Fibroblast of peridontal ligament (primary cell): ENCODE data around the gene ROS1.
"Not testable (repeated sequence)": the region's sequence is repeated elsewhere in the genome, so short reads cannot be mapped to it uniquely, and the experiment has no call there.

Source experiments
- DNase-seq: peaks from one replicate; pipeline ENCODE4 v3.0.0-alpha.2; 2010; ENCODE audit errors: extremely low read depth

The ROS1 gene

DNA sequence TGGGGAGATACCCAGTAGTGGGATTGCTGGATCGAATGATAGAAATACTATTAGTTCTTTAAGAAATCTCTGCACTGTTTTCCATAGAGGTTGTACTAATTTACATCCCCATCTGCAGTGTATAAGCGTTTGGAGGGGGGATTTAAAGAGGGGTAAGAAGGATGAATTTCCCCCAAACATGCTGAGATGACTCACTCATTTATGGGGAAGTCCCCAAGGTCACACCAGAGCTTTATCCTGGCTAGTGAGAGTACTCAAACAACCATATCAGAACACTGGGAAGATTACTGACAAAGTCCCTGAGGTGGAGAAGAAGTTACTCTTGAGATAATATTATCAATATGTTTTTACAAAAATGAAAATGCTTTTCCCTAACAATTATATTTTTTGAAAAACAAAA lies 44.0 kb downstream of the ROS1 start:
- no peak for DNase-seq

GRCh38 chr6:117380298-117380697 lies 45.4 kb downstream of the ROS1 start:
- DNase-seq = no peak

DNA sequence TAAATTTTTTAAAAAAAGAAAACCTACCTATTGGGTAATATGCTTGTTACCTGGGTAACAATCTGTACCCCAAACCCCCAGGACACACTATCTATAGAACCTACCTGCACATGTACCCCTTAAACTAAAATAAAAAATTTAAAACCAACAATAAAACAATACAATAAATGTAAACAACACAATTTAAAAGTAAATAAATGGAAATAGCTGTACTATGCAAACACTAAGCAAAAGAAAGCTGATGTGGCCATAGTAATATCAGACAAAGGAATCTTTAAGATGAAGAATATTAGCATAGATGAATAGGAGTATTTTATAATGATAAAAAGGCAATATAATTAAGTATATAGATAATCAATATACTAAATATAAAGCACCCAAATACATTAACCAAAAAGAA lies 50.3 kb downstream of the ROS1 start:
- no peak for DNase-seq

DNA sequence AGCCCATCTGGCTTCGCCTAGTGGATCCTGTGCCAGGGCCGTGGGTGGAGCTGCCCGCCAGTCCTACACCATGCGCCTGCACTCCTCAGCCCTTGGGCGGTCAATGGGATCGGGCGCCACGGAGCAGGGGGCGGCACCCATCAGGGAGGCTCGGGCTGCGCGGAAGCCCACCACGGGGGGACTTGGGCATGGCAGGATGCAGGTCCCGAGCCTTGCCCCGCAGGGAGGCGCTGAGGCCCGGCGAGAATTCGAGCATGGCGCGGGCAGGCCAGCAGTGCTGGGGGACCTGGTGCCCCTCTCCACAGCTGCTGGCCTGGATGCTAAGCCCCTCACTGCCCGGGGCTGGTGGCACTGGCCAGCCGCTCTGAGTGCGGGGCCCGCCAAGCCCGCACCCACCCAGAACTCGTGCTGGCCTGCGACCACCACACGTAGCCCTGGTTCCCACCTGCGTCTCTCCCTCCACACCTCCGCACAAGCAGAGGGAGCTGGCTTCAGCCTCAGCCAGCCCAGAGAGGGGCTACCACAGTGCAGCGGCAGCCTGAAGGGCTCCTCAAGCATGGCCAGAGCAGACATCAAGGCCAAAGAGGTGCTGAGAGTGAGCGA lies 52.4 kb downstream of the ROS1 start:
- DNase-seq = no peak

DNA sequence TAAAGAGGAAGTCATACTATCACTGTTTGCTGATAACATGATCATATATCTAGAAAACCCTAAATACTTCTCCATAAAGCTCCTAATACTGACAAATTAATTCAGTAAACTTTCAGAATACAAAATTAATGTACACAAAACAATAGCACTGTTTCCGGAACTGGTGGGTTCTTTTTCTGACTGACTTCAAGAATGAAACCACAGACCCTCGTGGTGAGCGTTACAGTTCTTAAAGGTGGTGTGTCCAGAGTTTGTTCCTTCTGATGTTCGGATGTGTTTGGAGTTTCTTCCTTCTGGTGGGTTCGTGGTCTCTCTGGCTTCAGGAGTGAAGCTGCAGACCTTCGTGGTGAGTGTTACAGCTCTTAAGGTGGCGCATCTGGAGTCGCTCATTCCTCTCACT lies 53.5 kb downstream of the ROS1 start:
- not testable (repeated sequence) for DNase-seq

- no peak for DNase-seq
Observed at GRCh38 chr6:117371492-117371891, 54.2 kb downstream of the ROS1 start.

DNA sequence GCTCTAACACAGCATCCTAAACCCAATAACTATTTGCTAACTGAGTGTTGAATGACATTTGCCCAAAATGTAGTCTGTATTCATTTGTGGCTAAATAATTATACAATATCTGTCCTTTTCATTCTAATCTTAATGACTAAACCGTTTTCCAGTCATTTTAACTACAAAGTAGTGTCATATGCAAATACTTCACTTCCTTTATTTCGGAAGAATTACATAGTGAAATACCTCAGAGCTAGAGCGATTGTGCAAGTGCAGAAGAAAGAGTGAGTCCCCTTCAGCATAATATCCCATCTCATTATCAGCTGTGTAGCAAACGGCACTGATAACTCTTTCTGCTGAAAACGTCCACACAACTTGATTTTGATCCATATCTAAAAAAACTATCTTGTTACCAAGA lies 66.2 kb downstream of the ROS1 start:
- no peak for DNase-seq

- no peak for DNase-seq
Observed at GRCh38 chr6:117354671-117355070, 71.1 kb downstream of the ROS1 start.

DNA sequence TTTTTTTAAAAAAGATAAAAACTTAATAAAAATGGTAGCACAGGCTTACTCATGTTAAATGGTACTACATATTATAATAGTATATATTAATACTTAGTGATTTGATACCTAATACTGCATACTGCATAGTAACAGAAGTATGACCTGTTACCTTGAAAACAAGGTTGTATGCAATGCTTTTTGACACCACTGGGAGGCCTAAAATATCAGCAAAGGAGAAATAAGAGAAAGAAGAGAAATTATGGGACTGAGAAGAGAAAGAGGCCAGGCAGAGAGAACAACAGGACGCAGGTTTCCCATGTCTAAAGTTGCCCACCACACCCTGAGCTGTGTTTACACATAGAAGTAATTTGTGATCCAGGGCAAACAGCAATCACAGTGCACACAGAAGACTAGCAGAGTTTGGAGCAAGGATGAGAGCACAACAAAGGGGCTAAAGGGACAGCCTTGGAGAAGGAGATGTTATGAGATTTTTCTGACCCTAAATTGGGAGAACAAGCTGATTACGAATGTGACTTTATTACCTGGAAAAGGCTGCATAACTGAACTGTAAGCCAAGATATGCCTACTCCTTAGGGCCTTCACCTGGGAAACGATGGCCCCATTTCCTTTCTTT lies 73.2 kb downstream of the ROS1 start:
- peak; percentile 47 for DNase-seq

- no peak for DNase-seq
Observed at GRCh38 chr6:117351521-117351920, 74.2 kb downstream of the ROS1 start.

- DNase-seq = peak; percentile 62
Observed at GRCh38 chr6:117346142-117346930, 79.4 kb downstream of the ROS1 start.

DNA sequence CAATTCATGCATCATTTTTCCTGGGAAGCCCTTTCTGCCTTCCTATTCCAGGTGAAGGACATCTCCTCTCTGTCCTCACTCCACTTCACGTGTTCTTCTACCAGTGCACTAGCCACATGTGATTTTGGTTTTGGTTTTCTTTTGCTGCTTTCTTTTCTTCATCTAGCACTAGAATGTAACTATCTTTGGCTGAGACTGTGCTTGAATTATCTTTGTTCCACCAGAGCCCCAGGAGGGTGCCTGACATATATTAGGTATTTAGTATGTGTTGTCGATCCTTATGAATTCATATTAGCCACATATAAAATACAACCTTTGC lies 80.5 kb downstream of the ROS1 start:
- DNase-seq = no peak

- no peak for DNase-seq
Observed at GRCh38 chr6:117344444-117345291, 81.1 kb downstream of the ROS1 start.

DNA sequence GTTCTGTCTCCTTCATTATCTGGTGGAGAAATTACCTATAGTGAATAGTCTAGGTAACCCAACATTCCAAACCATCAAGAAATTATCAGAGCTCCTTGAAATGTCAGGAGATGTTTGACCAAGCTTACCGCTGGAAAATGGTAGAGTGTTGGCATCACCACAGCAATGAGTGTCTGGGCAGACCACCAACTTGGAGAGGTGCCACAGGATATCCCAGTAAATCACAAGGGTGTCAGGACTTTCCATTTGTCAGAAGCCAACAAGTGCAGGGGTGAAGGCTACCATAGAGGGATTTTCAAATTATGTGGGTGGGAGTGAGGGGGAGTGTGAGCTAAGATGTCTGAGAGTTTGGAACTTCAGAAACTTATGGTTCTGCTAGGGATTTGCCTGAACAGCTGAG lies 87.2 kb downstream of the ROS1 start:
- DNase-seq = no peak

- no peak for DNase-seq
Observed at GRCh38 chr6:117329926-117330325, 95.8 kb downstream of the ROS1 start.

DNA sequence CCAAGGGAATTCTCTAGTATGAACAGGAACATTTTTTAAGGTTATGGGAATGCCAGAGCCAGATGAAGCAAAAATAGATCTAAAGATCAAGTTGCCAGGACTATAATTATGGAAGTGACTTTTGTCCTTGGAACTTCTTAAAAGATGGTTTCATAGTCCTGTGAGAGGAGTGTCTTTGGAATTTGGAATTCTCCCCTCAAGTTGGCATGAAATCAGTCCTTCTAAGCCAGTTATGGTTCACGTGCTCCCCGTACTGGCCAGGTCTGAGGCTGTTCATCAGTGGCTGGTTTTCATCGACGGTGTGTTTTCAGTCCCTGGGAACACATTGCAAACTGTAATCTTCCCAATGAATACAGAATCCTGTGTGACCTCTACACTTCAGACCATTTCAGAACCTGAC lies 97.2 kb downstream of the ROS1 start:
- no peak for DNase-seq

DNA sequence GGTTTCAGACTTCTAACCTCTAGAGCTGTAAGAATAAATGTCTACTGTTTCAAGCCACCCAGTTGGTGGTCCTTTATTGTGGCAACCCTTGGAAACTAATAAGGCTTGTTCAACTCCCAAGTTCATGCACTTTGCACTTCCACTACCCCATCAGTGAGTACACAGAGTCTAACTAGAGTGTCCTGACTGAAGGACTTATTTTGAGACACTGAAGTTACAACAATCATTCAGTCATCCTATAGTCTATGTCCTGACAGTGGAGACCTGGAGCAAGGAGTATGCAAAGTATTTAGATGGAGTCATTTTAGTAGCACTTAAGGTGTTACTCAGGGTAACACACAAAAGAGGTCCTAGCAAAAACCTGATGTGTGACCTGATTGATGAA lies 97.7 kb downstream of the ROS1 start:
- no peak for DNase-seq

GRCh38 chr6:117327149-117328004 lies 98.4 kb downstream of the ROS1 start:
- no peak for DNase-seq

GRCh38 chr6:117326396-117326795 lies 99.3 kb downstream of the ROS1 start:
- DNase-seq = no peak

DNA sequence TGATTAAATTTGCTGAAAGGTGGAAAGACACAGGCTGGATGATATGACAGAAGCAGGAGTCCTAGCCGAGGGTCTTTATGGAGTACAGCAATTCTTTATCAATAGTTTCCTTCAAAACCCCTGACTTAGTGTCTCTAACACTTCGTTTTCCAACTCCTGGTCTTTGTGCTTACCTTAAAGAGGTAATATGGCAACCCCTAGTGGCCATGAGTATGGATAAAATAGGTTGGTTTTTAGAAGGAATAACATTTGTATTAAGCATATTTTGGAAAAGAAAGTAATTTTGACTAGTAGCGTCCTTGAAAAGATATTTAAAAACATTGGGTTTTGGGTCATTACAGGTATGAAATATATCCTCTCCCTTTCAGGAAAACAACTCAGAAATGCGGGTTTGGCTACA lies 108.5 kb downstream of the ROS1 start:
- DNase-seq = peak; percentile 5

DNA sequence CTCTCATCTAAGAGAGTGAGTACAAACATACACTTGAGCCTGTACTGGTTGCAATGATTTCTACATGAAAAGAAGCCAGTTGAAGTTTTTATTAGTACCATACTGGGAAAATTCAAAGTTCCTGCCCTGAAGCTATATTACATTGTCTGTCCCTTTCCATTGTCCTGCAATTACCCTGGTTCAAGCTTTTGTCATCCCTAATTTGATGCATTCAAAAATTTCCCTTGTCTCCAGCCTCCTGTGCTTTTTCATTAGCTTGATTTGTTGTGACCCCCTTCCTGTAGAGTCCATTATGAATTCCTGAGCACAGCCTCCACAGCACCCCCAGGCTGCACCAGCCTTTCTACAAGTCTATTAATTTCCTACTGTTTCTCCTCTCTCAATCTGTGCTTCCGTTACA lies 114.0 kb downstream of the ROS1 start:
- no peak for DNase-seq

DNA sequence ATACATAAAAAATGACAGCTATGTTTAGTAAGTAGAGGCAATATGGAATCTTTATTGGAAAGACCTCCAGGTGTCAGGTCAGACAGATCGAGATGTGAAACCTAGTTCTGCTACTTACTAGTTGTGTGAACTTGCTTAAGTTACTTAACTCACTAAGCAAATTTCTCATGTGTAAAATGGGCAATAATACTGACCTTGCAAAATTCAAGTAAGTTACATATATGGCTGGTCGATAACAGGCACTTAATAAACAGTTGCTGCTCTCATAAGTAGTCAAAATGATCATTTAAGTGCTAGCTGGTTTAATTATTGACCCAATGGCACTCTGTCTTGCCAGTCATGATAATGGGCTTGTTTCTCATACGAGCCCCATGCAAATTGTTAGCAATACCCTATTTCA lies 114.4 kb downstream of the ROS1 start:
- no peak for DNase-seq
